ENCODE results near the gene PHYHD1. TPM values are rescaled to one million over a fixed set of nuclear protein-coding genes. Genes with fewer than 3 reads are reported as not detected.
A peak's percentile ranks its signal among the peaks of the same experiment; 100 is the strongest.

The PHYHD1 gene
- total and polyA plus RNA-seq, 10 of the 15 experiments (the other 5 are each of a cell fraction or from before 2014, with no cell fraction given), result 0.09 to 0.17 TPM; not detected in 8

DNA sequence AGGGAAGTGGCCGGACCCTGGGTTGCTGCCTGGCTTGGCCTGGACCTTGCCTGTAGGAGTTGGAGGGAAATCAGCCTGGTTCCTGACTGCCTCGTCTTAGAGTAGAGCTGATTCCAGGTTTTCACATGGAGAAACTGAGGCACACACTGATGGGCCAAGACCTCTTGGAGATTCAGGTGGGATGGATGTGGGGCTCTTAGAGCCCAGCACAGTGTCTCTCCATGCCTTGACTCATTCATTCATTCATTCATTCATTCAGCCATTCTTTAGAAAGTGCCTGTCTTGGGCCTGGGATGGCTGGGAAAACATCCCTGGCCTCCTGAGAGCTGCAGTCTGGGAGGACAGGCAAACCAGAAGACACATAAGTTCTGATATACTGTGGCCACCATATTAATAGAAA lies 36.6 kb upstream of the PHYHD1 start:
- peak overlapping the region; percentile 11; the same call in 1 of the 2 replicates for H3K4me2 ChIP-seq (ENCODE audit: control insufficient read depth, insufficient read depth)
- intact Hi-C loops (cut with micrococcal nuclease; ENCODE audit: unreplicated experiment), result loop anchor here (5.0 kb wide), 1 partner anchor 43 kb away; no protein-coding TSS in a partner anchor
- TSS peak; percentile 48 for BruUV-seq (replicated peaks)
- ATAC-seq (no peak), FAIRE-seq (no peak), DNase-seq (ENCODE audit: low read depth, low spot score) (no peak)
- H3K4me3 ChIP-seq, result no peak overlapping the region
- H3K36me3 ChIP-seq (ENCODE audit: control insufficient read depth in 2 of 2, insufficient read depth in 2 of 2, low read length in 1 of 2), result peaks cover 4 to 6% of the 10 kb centered on the region in 2 experiments; a peak in 3 of 4 replicates
- H3K79me2 ChIP-seq (ENCODE audit: control insufficient read depth, insufficient read depth, low read length), result peaks cover 44% of the 10 kb centered on the region
- no peak overlapping the region for H2AFZ ChIP-seq (ENCODE audit: control insufficient read depth, low read depth, low read length)
- no peak overlapping the region for H3K27ac ChIP-seq (ENCODE audit: control insufficient read depth, insufficient read depth)
- RAD21 ChIA-PET (ENCODE audit: unreplicated experiment), result no interaction called here
- no peaks in the 10 kb centered on the region for H3K27me3 ChIP-seq (replicated peaks in 1 of 2; ENCODE audit: control insufficient read depth in 2 of 2, insufficient read depth in 2 of 2, low read length in 1 of 2)
- POLR2A ChIA-PET, result interaction anchor here (1.0 kb wide), 1 partner anchor 46 kb away, joined by 3 read pairs; no protein-coding TSS in a partner anchor
- 100% methylated on average over 2 of the region's 2 CpGs for WGBS (ENCODE audit: insufficient coverage, insufficient replicate concordance, low lambda C conversion rate, missing lambda C conversion rate)
- no peak overlapping the region for H3K9ac ChIP-seq (ENCODE audit: control insufficient read depth, insufficient read depth, low read length)
- in situ Hi-C loops (cut with MboI), result no loop called here
- no peaks in the 10 kb centered on the region for H3K9me3 ChIP-seq (replicated peaks; ENCODE audit: control insufficient read depth, insufficient read depth, low read length)
- peak; percentile 87 for TF ChIP-seq ZNF24 (IDR thresholded peaks at IDR 0.05)
- TF ChIP-seq FOXM1 (IDR thresholded peaks at IDR 0.05; ENCODE audit: low read depth, low read length), result no peak
- H4K20me1 ChIP-seq (ENCODE audit: control insufficient read depth, insufficient read depth), result no peaks in the 10 kb centered on the region
- no peaks in the 10 kb centered on the region for H3K4me1 ChIP-seq (ENCODE audit: control insufficient read depth, insufficient read depth, low read length)
- SMC1A ChIA-PET (ENCODE audit: uncharacterized antibody, unreplicated experiment), result interaction anchor here (0.6 kb wide), 1 partner anchor 87 kb away, joined by 3 read pairs; no protein-coding TSS in a partner anchor
- CTCF ChIA-PET, result no interaction called here

- POLR2A ChIA-PET, result no interaction called here
- WGBS (ENCODE audit: insufficient coverage, insufficient replicate concordance, low lambda C conversion rate, missing lambda C conversion rate), result 96% methylated on average over 8 of the region's 8 CpGs
- no peak overlapping the region for H3K4me2 ChIP-seq (ENCODE audit: control insufficient read depth, insufficient read depth)
- SMC1A ChIA-PET (ENCODE audit: uncharacterized antibody, unreplicated experiment), result no interaction called here
- FAIRE-seq, result no peak
- RAD21 ChIA-PET (ENCODE audit: unreplicated experiment), result no interaction called here
- CTCF ChIA-PET, result no interaction called here
- no peak overlapping the region for H2AFZ ChIP-seq (ENCODE audit: control insufficient read depth, low read depth, low read length)
- no peaks in the 10 kb centered on the region for H3K9me3 ChIP-seq (replicated peaks; ENCODE audit: control insufficient read depth, insufficient read depth, low read length)
- no peak for DNase-seq (ENCODE audit: low read depth, low spot score)
- H4K20me1 ChIP-seq (ENCODE audit: control insufficient read depth, insufficient read depth), result no peaks in the 10 kb centered on the region
- peaks cover 6% of the 10 kb centered on the region in 2 experiments; a peak in 3 of 4 replicates for H3K36me3 ChIP-seq (ENCODE audit: control insufficient read depth in 2 of 2, insufficient read depth in 2 of 2, low read length in 1 of 2)
- H3K27me3 ChIP-seq (replicated peaks in 1 of 2; ENCODE audit: control insufficient read depth in 2 of 2, insufficient read depth in 2 of 2, low read length in 1 of 2), result no peaks in the 10 kb centered on the region
- no peak overlapping the region for H3K9ac ChIP-seq (ENCODE audit: control insufficient read depth, insufficient read depth, low read length)
- no peaks in the 10 kb centered on the region for H3K4me1 ChIP-seq (ENCODE audit: control insufficient read depth, insufficient read depth, low read length)
- no peak overlapping the region for H3K4me3 ChIP-seq
- no peak overlapping the region for H3K27ac ChIP-seq (ENCODE audit: control insufficient read depth, insufficient read depth)
- in situ Hi-C loops (cut with MboI) (no loop called here), intact Hi-C loops (cut with micrococcal nuclease; ENCODE audit: unreplicated experiment) (no loop called here)
- peaks cover 34% of the 10 kb centered on the region for H3K79me2 ChIP-seq (ENCODE audit: control insufficient read depth, insufficient read depth, low read length)
- no TSS peak for BruUV-seq (replicated peaks)
- no peak for ATAC-seq
- TF ChIP-seq YBX1 (IDR thresholded peaks at IDR 0.05) (no peak), FOXK2 (IDR thresholded peaks at IDR 0.05) (no peak), STAT1 (conservative IDR thresholded peaks at IDR 0.05) (no peak), CREM (IDR thresholded peaks at IDR 0.05; ENCODE audit: low read depth) (no peak), BCLAF1 (IDR thresholded peaks at IDR 0.05) (no peak), CBFB (IDR thresholded peaks at IDR 0.05; ENCODE audit: low read depth) (no peak), SP1 (IDR thresholded peaks at IDR 0.05; ENCODE audit: low read depth, low read length) (no peak), SREBF2 (IDR thresholded peaks at IDR 0.05; ENCODE audit: low read length) (no peak)
- TF ChIP-seq, protein P1, sequence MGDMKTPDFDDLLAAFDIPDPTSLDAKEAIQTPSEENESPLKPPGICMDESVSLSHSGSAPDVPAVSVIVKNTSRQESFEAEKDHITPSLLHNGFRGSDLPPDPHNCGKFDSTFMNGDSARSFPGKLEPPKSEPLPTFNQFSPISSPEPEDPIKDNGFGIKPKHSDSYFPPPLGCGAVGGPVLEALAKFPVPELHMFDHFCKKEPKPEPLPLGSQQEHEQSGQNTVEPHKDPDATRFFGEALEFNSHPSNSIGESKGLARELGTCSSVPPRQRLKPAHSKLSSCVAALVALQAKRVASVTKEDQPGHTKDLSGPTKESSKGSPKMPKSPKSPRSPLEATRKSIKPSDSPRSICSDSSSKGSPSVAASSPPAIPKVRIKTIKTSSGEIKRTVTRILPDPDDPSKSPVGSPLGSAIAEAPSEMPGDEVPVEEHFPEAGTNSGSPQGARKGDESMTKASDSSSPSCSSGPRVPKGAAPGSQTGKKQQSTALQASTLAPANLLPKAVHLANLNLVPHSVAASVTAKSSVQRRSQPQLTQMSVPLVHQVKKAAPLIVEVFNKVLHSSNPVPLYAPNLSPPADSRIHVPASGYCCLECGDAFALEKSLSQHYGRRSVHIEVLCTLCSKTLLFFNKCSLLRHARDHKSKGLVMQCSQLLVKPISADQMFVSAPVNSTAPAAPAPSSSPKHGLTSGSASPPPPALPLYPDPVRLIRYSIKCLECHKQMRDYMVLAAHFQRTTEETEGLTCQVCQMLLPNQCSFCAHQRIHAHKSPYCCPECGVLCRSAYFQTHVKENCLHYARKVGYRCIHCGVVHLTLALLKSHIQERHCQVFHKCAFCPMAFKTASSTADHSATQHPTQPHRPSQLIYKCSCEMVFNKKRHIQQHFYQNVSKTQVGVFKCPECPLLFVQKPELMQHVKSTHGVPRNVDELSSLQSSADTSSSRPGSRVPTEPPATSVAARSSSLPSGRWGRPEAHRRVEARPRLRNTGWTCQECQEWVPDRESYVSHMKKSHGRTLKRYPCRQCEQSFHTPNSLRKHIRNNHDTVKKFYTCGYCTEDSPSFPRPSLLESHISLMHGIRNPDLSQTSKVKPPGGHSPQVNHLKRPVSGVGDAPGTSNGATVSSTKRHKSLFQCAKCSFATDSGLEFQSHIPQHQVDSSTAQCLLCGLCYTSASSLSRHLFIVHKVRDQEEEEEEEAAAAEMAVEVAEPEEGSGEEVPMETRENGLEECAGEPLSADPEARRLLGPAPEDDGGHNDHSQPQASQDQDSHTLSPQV (IDR thresholded peaks at IDR 0.05), result no peak
Observed at GRCh38 chr9:128885376-128885775, 35.4 kb upstream of the PHYHD1 start.
